ENCODE measurements around the gene CAMK1D. TPM values are rescaled to one million over a fixed set of nuclear protein-coding genes. Genes with fewer than 3 reads are reported as not detected.

CAMK1D gene
- total and polyA plus RNA-seq, 2 of the 4 experiments (the other 2 are of a cell fraction) = 5.0 to 5.3 TPM

DNA sequence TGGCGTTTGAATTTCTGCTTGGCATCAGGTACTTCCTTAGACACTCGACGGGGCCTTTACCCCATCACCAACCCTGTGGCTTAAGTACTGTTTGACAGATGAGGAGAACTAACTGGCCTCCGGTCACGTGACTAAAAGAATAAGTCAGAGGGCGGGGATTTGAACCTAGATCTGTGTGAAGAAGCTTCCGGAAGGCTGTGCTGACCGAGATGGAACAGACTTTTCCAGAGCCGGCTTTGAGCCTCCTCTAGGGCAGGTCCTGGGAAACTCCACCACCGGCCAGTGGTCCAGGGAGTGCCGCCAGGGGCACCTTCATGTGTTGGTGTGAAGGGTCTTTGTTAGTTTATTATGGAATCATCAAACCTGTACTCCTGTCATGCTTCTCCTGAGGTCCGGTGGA lies 26.9 kb downstream of the CAMK1D start:
- WGBS, 2 experiments (ENCODE audit: extremely low coverage in 2 of 2, insufficient read length in 1 of 2) = no CpG with 5 or more reads among the region's 12 CpGs
- no peaks in the 10 kb centered on the region for H3K36me3 ChIP-seq (ENCODE audit: control insufficient read depth, insufficient read depth, low read length)
- in situ Hi-C loops (cut with MboI; ENCODE audit: low sequenced_read_pairs) (no loop called here), intact Hi-C loops (cut with micrococcal nuclease) (no loop called here), dilution Hi-C loops (cut with HindIII; ENCODE audit: low sequenced_read_pairs, unreplicated experiment) (no loop called here)
- H3K4me3 ChIP-seq (ENCODE audit: insufficient read depth, low read depth, low read length) = no peak overlapping the region
- H3K18ac ChIP-seq (ENCODE audit: low read depth, low read length) = no peak overlapping the region
- no peak for ATAC-seq (ENCODE audit: low read depth)
- H4K91ac ChIP-seq (ENCODE audit: insufficient read depth, low read depth, low read length) = no peak overlapping the region
- H2AK9ac ChIP-seq (replicated peaks; ENCODE audit: low read depth, low read length, poor library complexity) = no peak overlapping the region
- no peaks in the 10 kb centered on the region for H3K79me1 ChIP-seq (ENCODE audit: low read depth in 1 of 2, low read length in 2 of 2)
- H3K9me1 ChIP-seq (ENCODE audit: insufficient read depth, low read length) = no peaks in the 10 kb centered on the region
- no peak overlapping the region for H2BK20ac ChIP-seq (ENCODE audit: low read depth, low read length)
- no peak overlapping the region for H2BK5ac ChIP-seq (ENCODE audit: low read depth, low read length, poor library complexity, severe bottlenecking)
- no peak overlapping the region for H3K9ac ChIP-seq (ENCODE audit: low read depth, low read length)
- H2AFZ ChIP-seq (replicated peaks; ENCODE audit: low read length, poor library complexity) = no peak overlapping the region
- ChIA-PET CTCF (no interaction called here), POLR2A (ENCODE audit: unreplicated experiment) (no interaction called here)
- no peak overlapping the region for H3K27ac ChIP-seq (ENCODE audit: insufficient read depth, low read length)
- no peaks in the 10 kb centered on the region for H3K27me3 ChIP-seq (ENCODE audit: control insufficient read depth, insufficient read depth, low read length)
- H3K4me1 ChIP-seq (ENCODE audit: control insufficient read depth, insufficient read depth, low read length) = peaks cover 3% of the 10 kb centered on the region; the same call in 1 of the 2 replicates
- no TSS peak for BruUV-seq (replicated peaks)
- H3K14ac ChIP-seq (replicated peaks; ENCODE audit: low read depth, low read length) = no peak overlapping the region
- H4K20me1 ChIP-seq (ENCODE audit: insufficient read depth, low read length) = no peaks in the 10 kb centered on the region
- no peak for DNase-seq
- no peaks in the 10 kb centered on the region for H3K9me3 ChIP-seq (ENCODE audit: control insufficient read depth, insufficient read depth, low read length)
- H3K23ac ChIP-seq (ENCODE audit: low read depth, low read length) = no peak overlapping the region
- no peak overlapping the region for H4K8ac ChIP-seq (ENCODE audit: low read depth in 2 of 2, low read length in 2 of 2)
- H2BK120ac ChIP-seq (ENCODE audit: low read depth, low read length) = no peak overlapping the region
- H4K5ac ChIP-seq (ENCODE audit: low read depth, low read length) = no peak overlapping the region
- no peak overlapping the region for H3K4me2 ChIP-seq (ENCODE audit: low read depth, low read length)
- no peak overlapping the region for H3K4ac ChIP-seq (ENCODE audit: low read depth, low read length)
- no peak overlapping the region for H2BK15ac ChIP-seq (ENCODE audit: low read depth, low read length)
- no peak overlapping the region for H2AK5ac ChIP-seq (ENCODE audit: low read depth, low read length)
- no peak overlapping the region for H3K56ac ChIP-seq (ENCODE audit: extremely low read depth, insufficient read depth, low read length)
- TF ChIP-seq POLR2A (IDR thresholded peaks at IDR 0.05; ENCODE audit: low read depth, low read length) (no peak), SMC3 (IDR thresholded peaks at IDR 0.05; ENCODE audit: low read depth, low read length) (no peak), RCOR1 (IDR thresholded peaks at IDR 0.05; ENCODE audit: insufficient replicate concordance, low read length) (no peak), CEBPB (IDR thresholded peaks at IDR 0.05; ENCODE audit: low read depth, low read length) (no peak), RAD21 (IDR thresholded peaks at IDR 0.05; ENCODE audit: low read length) (no peak), NFE2L2 (IDR thresholded peaks at IDR 0.05; ENCODE audit: low read depth, low read length) (no peak), MXI1 (IDR thresholded peaks at IDR 0.05; ENCODE audit: borderline replicate concordance, low read depth, low read length) (no peak), MAFK (IDR thresholded peaks at IDR 0.05; ENCODE audit: low read depth, low read length) (no peak), BHLHE40 (IDR thresholded peaks at IDR 0.05; ENCODE audit: low read depth, low read length) (no peak), RFX5 (IDR thresholded peaks at IDR 0.05; ENCODE audit: low read depth, low read length) (no peak), FOS (IDR thresholded peaks at IDR 0.05; ENCODE audit: low read depth, low read length) (no peak), MAZ (IDR thresholded peaks at IDR 0.05; ENCODE audit: borderline replicate concordance, low read depth, low read length) (no peak), CHD1 (IDR thresholded peaks at IDR 0.05; ENCODE audit: low read depth, low read length) (no peak)
- TF ChIP-seq, protein P1, sequence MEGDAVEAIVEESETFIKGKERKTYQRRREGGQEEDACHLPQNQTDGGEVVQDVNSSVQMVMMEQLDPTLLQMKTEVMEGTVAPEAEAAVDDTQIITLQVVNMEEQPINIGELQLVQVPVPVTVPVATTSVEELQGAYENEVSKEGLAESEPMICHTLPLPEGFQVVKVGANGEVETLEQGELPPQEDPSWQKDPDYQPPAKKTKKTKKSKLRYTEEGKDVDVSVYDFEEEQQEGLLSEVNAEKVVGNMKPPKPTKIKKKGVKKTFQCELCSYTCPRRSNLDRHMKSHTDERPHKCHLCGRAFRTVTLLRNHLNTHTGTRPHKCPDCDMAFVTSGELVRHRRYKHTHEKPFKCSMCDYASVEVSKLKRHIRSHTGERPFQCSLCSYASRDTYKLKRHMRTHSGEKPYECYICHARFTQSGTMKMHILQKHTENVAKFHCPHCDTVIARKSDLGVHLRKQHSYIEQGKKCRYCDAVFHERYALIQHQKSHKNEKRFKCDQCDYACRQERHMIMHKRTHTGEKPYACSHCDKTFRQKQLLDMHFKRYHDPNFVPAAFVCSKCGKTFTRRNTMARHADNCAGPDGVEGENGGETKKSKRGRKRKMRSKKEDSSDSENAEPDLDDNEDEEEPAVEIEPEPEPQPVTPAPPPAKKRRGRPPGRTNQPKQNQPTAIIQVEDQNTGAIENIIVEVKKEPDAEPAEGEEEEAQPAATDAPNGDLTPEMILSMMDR (conservative IDR thresholded peaks at IDR 0.05; ENCODE audit: low read depth, low read length) = no peak
- TF ChIP-seq, protein P2, sequence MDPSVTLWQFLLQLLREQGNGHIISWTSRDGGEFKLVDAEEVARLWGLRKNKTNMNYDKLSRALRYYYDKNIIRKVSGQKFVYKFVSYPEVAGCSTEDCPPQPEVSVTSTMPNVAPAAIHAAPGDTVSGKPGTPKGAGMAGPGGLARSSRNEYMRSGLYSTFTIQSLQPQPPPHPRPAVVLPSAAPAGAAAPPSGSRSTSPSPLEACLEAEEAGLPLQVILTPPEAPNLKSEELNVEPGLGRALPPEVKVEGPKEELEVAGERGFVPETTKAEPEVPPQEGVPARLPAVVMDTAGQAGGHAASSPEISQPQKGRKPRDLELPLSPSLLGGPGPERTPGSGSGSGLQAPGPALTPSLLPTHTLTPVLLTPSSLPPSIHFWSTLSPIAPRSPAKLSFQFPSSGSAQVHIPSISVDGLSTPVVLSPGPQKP (IDR thresholded peaks at IDR 0.05; ENCODE audit: borderline replicate concordance, low read depth, low read length) = no peak
- TF ChIP-seq, protein P3, sequence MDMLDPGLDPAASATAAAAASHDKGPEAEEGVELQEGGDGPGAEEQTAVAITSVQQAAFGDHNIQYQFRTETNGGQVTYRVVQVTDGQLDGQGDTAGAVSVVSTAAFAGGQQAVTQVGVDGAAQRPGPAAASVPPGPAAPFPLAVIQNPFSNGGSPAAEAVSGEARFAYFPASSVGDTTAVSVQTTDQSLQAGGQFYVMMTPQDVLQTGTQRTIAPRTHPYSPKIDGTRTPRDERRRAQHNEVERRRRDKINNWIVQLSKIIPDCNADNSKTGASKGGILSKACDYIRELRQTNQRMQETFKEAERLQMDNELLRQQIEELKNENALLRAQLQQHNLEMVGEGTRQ (IDR thresholded peaks at IDR 0.05; ENCODE audit: low read depth, low read length) = no peak

Data from IMR-90 (cell line).